ENCODE results near the gene LRRK2.

GRCh38 chr12:40240779-40241178 is 16.0 kb downstream of the LRRK2 start:
- TF ChIP-seq, protein P1, sequence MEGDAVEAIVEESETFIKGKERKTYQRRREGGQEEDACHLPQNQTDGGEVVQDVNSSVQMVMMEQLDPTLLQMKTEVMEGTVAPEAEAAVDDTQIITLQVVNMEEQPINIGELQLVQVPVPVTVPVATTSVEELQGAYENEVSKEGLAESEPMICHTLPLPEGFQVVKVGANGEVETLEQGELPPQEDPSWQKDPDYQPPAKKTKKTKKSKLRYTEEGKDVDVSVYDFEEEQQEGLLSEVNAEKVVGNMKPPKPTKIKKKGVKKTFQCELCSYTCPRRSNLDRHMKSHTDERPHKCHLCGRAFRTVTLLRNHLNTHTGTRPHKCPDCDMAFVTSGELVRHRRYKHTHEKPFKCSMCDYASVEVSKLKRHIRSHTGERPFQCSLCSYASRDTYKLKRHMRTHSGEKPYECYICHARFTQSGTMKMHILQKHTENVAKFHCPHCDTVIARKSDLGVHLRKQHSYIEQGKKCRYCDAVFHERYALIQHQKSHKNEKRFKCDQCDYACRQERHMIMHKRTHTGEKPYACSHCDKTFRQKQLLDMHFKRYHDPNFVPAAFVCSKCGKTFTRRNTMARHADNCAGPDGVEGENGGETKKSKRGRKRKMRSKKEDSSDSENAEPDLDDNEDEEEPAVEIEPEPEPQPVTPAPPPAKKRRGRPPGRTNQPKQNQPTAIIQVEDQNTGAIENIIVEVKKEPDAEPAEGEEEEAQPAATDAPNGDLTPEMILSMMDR (IDR thresholded peaks at IDR 0.05; ENCODE audit: low read length) = no peak
- TF ChIP-seq EZH2phosphoT487 (IDR thresholded peaks at IDR 0.05; ENCODE audit: low read length) = no peak

All from MM.1S (cell line).